PFSK-1 (cell line): ENCODE results near the gene TTN.

Experiments used
- FOXP2 ChIP-seq: optimal IDR thresholded peaks from 2 replicates; pipeline ENCODE3; 2011; ENCODE audit warnings: borderline replicate concordance, control low read depth, inconsistent platforms; ENCODE audit not compliant: insufficient read depth; ENCODE audit errors: extremely low read length, extremely low read depth
- POLR2AphosphoS5 ChIP-seq: IDR thresholded peaks from 2 replicates; pipeline ENCODE4 v1.6.1; 2012; ENCODE audit warnings: low read depth, mild to moderate bottlenecking, control low read depth, low read length, moderate library complexity
- SIN3A ChIP-seq: IDR thresholded peaks from 2 replicates; pipeline ENCODE4 v1.6.1; 2012; ENCODE audit warnings: mild to moderate bottlenecking, low read length, moderate library complexity, borderline replicate concordance; ENCODE audit not compliant: insufficient read depth
- TAF1 ChIP-seq: IDR thresholded peaks from 2 replicates; pipeline ENCODE4 v1.6.1; 2012; ENCODE audit warnings: low read length, control low read depth, borderline replicate concordance; ENCODE audit not compliant: insufficient read depth
- TF ChIP-seq, protein P1 (sequence below), 2 experiments: IDR thresholded peaks; 2 replicates each; pipeline versions ENCODE4 v1.6.1 to v1.8.0; 2011 to 2012; ENCODE audit warnings: low read depth in 2 of 2, low read length in 2 of 2, control low read depth in 1 of 2, inconsistent platforms in 1 of 2, mild to moderate bottlenecking in 1 of 2, moderate library complexity in 1 of 2; ENCODE audit not compliant: insufficient read depth in 1 of 2

DNA sequence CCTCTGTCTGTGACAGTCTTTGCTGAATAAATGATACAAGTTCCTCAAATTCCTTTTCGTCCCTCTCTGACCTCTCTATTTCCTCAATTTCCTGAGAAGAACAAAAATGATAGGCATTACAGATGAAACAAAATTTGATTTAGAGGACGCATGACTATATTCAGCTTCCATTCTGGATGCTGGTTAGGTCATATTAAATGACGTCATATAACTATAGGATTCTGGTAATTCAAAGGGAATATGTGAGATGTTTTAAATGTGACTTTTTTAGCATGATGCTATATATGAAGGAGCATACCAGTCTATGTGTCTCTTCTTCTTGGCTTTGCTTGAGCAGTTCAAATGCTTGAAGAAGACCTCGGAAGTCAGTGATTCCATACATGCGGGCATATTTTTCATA lies 102.3 kb downstream of the TTN start:
- TF ChIP-seq POLR2AphosphoS5 (no peak), TAF1 (no peak), SIN3A (no peak), FOXP2 (no peak)
- TF ChIP-seq, protein P1, sequence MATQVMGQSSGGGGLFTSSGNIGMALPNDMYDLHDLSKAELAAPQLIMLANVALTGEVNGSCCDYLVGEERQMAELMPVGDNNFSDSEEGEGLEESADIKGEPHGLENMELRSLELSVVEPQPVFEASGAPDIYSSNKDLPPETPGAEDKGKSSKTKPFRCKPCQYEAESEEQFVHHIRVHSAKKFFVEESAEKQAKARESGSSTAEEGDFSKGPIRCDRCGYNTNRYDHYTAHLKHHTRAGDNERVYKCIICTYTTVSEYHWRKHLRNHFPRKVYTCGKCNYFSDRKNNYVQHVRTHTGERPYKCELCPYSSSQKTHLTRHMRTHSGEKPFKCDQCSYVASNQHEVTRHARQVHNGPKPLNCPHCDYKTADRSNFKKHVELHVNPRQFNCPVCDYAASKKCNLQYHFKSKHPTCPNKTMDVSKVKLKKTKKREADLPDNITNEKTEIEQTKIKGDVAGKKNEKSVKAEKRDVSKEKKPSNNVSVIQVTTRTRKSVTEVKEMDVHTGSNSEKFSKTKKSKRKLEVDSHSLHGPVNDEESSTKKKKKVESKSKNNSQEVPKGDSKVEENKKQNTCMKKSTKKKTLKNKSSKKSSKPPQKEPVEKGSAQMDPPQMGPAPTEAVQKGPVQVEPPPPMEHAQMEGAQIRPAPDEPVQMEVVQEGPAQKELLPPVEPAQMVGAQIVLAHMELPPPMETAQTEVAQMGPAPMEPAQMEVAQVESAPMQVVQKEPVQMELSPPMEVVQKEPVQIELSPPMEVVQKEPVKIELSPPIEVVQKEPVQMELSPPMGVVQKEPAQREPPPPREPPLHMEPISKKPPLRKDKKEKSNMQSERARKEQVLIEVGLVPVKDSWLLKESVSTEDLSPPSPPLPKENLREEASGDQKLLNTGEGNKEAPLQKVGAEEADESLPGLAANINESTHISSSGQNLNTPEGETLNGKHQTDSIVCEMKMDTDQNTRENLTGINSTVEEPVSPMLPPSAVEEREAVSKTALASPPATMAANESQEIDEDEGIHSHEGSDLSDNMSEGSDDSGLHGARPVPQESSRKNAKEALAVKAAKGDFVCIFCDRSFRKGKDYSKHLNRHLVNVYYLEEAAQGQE (IDR thresholded peaks at IDR 0.05; ENCODE audit: insufficient read depth in 1 of 2, low read depth in 2 of 2, low read length in 2 of 2), result no peak
